Glomerular visceral epithelial cell (primary cell): ENCODE results near the gene CYTH3.
"Not testable (repeated sequence)": the region's sequence is repeated elsewhere in the genome, so short reads cannot be mapped to it uniquely, and the experiment has no call there.

Source experiments
- DNase-seq: peaks from one replicate; pipeline ENCODE4 v3.0.0-alpha.2; 2016; ENCODE audit errors: extremely low spot score

CYTH3 gene

GRCh38 chr7:6232534-6232933, 39.9 kb downstream of the CYTH3 start:
- DNase-seq = no peak

- DNase-seq = no peak
Measured at GRCh38 chr7:6232116-6232515, 40.3 kb downstream of the CYTH3 start.

GRCh38 chr7:6231184-6231583, 41.2 kb downstream of the CYTH3 start:
- DNase-seq = no peak

- DNase-seq = not testable (repeated sequence)
Measured at GRCh38 chr7:6229284-6229683, 43.1 kb downstream of the CYTH3 start.

- no peak for DNase-seq
Measured at GRCh38 chr7:6228361-6229229, 43.8 kb downstream of the CYTH3 start.

GRCh38 chr7:6227294-6227846, 45.1 kb downstream of the CYTH3 start:
- DNase-seq = no peak

- DNase-seq = no peak
Measured at GRCh38 chr7:6226194-6226799, 46.1 kb downstream of the CYTH3 start.

GRCh38 chr7:6223411-6223810, 49.0 kb downstream of the CYTH3 start:
- not testable (repeated sequence) for DNase-seq

- DNase-seq = not testable (repeated sequence)
Measured at GRCh38 chr7:6223010-6223409, 49.4 kb downstream of the CYTH3 start.

GRCh38 chr7:6221340-6222319, 50.8 kb downstream of the CYTH3 start:
- no peak for DNase-seq

GRCh38 chr7:6218329-6218728, 54.1 kb downstream of the CYTH3 start:
- no peak for DNase-seq

- DNase-seq = no peak
Measured at GRCh38 chr7:6212008-6212407, 60.4 kb downstream of the CYTH3 start.

GRCh38 chr7:6210621-6211372, 61.6 kb downstream of the CYTH3 start:
- DNase-seq = no peak

GRCh38 chr7:6209340-6209739, 63.1 kb downstream of the CYTH3 start:
- no peak for DNase-seq

GRCh38 chr7:6208573-6209328, 63.7 kb downstream of the CYTH3 start:
- DNase-seq = no peak

- no peak for DNase-seq
Measured at GRCh38 chr7:6205971-6206660, 66.3 kb downstream of the CYTH3 start.

GRCh38 chr7:6203381-6203780, 69.0 kb downstream of the CYTH3 start:
- DNase-seq = no peak

- DNase-seq = no peak
Measured at GRCh38 chr7:6202117-6202516, 70.3 kb downstream of the CYTH3 start.

- no peak for DNase-seq
Measured at GRCh38 chr7:6200971-6201370, 71.5 kb downstream of the CYTH3 start.
